GM21390 (cell line): ENCODE measurements around the gene NAV2.

Source experiments
- ATAC-seq: cut with Tn5 transposase; IDR thresholded peaks from one replicate; pipeline ENCODE4 v1.9.1; 2021; ENCODE audit not compliant: unreplicated experiment

Gene NAV2

GRCh38 chr11:19827399-19828135 is 114.9 kb downstream of the NAV2 start:
- ATAC-seq, result no peak

DNA sequence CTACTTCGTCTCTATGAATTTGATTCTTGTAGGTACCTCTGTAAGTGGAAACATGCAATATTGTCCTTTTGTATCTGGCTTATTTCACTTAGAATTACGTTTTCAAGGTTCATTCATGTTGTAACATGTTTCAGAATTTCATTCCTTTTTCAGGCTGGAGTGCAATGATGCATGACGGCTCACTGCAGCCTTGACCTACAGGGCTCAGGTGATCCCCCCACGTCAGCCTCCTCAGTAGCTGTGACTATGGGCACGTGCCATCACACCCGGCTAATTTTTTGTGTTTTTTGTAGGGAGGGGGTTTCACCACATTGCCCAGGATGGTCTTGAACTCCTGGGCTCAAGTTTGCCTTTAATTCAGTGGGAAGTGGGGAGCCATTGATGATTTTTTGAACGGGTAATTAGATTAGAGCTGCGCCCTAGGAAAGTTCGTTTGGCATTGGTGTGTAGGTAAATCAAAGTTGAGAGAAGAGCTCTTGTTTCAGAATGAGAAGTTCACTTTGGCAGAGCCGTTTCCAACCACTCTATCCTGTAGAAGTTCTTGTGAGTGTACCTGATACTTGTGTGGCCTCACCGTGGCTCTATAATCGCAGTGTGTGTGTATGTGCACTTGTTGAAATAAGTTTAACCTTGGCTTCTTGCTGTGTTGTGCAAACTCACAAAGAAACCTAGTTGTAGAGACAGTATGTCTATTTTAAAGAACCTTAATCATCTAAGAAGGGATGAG is 115.9 kb downstream of the NAV2 start:
- ATAC-seq, result no peak

DNA sequence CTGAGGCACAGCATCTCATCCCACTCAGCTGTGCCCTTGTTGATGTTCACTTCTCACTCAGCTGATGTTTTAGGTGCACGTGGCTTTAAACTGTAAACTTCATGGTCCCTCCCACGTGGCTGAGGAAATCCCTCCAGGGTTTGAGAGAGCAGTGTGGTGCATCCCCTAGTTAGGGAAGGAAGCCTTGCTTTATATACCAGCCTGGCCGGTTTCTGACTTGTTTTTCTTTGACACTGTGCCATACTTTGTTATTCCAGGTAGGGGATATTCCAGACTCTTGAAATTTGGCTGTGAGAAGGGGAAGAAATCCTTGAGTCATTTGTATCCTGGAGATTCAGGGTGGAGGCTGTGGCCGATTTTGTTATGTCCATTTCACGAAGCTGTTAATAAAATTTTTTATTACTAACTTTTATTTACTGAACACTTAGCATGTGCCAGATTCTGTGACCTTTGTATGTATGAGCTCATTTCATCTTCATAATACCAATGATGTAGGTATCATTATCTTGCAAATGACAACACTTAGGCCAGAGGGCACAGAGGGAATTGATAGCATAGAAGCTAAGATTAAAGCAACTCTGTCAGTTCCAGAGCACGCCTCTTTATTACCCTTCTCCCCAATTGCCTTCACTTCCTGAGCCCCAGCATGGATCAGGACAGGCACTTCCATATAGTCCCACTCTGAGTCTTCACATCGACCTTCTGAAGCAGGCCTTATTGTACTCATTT is 116.6 kb downstream of the NAV2 start:
- ATAC-seq, result no peak

- ATAC-seq, result no peak
These were observed 119.6 kb downstream of the NAV2 start for GRCh38 chr11:19832086-19832750.

DNA sequence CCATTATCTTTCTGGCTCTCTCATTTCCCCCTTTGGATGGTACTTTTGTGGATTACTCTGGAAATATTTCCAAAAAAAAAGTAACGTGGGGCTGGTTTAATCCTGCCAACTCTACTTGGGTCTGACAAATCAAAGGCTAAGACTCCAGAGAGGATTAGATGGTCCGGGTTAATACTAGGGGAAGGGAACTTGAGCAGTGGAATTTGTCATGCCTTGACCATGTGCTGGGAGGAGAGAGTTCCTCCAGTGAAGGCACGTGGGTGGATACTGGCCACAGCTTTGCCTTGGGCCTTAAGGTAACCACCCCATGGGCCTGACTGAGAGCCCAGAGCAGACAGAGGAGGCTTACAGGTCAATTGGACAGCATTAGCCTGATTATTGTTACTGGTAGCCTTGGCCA is 120.3 kb downstream of the NAV2 start:
- no peak for ATAC-seq

DNA sequence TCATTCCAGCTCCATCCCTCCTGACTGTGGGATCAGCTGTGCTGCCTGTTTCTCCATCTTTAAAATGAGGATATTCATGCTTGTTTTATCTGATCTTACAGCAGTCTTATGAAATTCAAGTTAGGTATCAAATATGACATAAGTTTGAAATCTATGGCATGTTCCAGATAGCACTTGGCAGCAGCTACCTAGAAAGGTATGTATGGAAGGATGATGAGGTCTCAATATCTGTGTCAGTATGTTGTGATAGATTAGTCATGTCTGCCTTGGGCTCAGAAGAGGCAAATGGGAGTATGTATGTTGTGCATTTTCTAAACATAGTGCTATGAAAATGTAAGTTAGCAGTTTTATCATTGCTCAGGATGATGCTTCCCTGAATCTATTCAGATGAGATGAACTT is 122.1 kb downstream of the NAV2 start:
- no peak for ATAC-seq

GRCh38 chr11:19836666-19837065 is 124.0 kb downstream of the NAV2 start:
- ATAC-seq, result no peak

- ATAC-seq, result no peak
These were observed 126.5 kb downstream of the NAV2 start for GRCh38 chr11:19838994-19839768.

GRCh38 chr11:19840961-19841360 is 128.3 kb downstream of the NAV2 start:
- ATAC-seq, result no peak

GRCh38 chr11:19842505-19842904 is 129.9 kb downstream of the NAV2 start:
- ATAC-seq, result no peak

GRCh38 chr11:19843079-19843478 is 130.4 kb downstream of the NAV2 start:
- ATAC-seq, result no peak

GRCh38 chr11:19844012-19844411 is 131.4 kb downstream of the NAV2 start:
- ATAC-seq, result no peak

- ATAC-seq, result no peak
These were observed 132.2 kb downstream of the NAV2 start for GRCh38 chr11:19844806-19845205.

DNA sequence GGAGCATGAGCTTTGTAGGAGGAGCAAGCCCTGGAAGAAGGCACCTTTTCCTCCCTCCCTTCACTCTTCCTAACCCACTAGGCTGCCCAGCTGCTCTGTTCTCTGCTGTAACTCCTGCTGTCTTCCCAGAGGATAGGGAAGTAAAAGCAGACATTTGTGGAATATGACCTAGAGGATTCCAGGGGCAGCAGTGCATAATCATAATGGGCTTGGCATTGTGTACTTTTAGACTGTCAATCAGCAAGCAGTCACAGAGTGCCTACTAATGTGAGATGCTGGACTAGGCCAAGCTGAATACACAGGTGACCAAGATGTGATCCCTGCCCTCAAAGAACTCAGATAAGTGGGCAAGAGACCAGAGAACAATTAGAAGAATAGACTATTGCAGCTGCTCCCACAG is 133.0 kb downstream of the NAV2 start:
- no peak for ATAC-seq

GRCh38 chr11:19846654-19847305 is 134.1 kb downstream of the NAV2 start:
- no peak for ATAC-seq

DNA sequence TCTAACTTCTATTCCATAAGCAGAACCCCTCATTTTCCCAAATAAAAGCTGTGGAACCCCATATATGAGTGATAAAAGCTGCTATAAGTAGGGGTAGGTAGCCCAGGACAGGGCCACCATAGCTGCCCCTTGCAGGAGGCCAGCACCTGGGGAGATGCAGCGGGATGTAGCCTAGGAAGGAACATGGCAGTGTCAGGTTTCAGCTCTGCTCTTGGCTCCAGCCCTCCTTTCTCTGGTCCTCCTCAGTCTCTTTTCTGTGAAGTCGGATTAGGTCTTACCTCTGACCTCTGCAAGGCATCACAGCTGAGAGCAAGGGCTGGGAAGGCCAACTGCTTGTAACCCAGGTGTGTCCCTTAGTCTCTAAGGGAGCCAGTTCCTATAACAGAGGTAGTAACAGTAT is 135.6 kb downstream of the NAV2 start:
- no peak for ATAC-seq

DNA sequence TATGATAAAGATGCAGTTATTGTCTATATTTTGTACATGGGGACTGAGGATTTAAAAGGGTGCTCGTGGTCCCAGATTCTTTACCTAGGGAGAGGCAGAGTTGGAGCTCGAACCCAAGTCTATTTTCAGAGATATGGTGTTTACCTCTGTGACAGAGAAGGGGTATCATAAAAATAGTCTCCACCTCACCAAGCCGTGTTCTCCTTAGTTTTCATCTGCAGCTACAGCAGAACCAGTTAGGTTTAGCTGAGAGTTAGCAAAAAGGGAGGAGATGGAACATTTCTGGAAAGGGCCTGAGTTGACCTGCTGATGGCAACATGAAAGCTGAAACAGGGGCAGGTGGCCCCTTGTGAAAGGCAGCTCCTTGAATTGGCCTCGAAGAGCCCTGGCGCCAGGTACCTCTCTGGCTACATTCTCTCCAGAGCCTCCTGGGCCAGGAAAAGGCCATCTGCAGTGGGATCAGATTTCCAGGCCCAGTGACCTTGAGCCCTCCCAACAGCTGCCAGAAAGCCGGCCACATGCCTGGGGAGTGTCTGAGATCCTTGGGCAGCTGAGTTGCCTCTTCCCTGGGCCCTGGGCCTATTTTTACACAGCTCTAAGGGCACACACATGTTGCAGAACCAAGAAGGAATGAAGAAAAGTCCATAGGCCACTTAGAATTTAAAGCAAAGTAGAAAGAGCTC is 136.6 kb downstream of the NAV2 start:
- no peak for ATAC-seq

GRCh38 chr11:19849947-19850593 is 137.4 kb downstream of the NAV2 start:
- no peak for ATAC-seq

DNA sequence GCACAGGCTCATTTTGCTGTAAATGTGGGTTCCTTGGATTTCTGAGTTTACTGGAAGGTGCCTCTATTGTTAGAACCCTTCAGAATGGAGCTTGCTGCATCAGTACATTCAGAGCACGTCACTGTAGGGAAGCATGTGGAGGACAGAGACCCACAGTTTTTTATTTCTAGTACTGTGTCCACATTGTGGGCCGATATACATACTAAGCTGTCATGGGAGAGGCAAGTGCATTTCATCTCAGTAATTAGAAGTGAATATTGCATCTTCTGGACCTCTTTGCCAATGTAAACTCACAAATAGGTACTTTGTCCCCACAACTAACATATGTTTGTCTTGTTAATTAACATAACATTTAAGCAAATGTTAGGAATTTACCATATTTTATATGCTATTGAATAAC is 139.7 kb downstream of the NAV2 start:
- ATAC-seq, result no peak
